HG02938 (cell line): ENCODE data around the gene ARHGEF7.
A peak's percentile ranks its signal among the peaks of the same experiment; 100 is the strongest.
"Not testable (repeated sequence)": the region's sequence is repeated elsewhere in the genome, so short reads cannot be mapped to it uniquely, and the experiment has no call there.

Source experiments
- ATAC-seq: cut with Tn5 transposase; IDR thresholded peaks from one replicate; pipeline ENCODE4 v1.9.1; 2021; ENCODE audit warnings: mild to moderate bottlenecking, moderate library complexity; ENCODE audit not compliant: unreplicated experiment

ARHGEF7 gene

DNA sequence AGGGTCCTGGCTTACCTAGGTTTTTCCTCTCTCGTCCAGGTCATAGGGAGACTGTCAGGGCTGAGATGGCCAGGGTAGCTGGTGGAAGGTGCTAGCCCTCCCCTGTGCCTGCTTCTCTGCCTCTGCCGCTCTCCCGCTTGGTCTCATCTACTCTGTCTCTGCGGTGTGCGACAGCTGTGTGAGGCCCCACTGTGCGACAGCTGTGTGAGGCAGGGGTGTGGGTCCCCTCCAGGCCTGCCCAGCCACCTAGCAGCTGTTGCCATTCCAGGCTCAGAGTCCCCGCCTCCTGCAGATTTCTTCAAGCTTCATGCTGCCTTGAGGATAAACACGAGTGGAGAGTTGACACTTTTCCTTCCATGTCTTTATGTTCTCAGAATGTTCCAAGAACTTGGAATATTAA, 53.0 kb downstream of the ARHGEF7 start:
- no peak for ATAC-seq

DNA sequence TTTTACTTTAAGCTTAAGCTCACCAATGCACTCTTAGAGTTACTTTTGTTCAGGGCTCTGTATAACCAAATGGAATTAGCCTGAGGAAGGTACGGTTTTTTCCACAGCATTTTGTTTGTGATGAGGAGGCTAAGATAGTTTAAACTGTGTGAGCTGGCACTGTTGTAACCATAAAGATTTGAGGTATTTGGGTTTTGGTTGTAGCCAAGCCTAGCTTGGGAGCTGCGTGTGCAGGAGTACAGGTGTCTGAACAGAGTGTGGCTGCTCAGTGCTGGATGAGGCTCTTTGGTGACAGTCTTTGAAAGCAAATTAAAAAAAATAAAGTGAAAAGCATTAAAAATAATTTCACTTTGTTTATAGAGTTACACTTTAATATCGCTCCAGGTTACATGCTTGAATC, 56.0 kb downstream of the ARHGEF7 start:
- no peak for ATAC-seq

GRCh38 chr13:111171629-111172028, 56.5 kb downstream of the ARHGEF7 start:
- ATAC-seq = no peak

DNA sequence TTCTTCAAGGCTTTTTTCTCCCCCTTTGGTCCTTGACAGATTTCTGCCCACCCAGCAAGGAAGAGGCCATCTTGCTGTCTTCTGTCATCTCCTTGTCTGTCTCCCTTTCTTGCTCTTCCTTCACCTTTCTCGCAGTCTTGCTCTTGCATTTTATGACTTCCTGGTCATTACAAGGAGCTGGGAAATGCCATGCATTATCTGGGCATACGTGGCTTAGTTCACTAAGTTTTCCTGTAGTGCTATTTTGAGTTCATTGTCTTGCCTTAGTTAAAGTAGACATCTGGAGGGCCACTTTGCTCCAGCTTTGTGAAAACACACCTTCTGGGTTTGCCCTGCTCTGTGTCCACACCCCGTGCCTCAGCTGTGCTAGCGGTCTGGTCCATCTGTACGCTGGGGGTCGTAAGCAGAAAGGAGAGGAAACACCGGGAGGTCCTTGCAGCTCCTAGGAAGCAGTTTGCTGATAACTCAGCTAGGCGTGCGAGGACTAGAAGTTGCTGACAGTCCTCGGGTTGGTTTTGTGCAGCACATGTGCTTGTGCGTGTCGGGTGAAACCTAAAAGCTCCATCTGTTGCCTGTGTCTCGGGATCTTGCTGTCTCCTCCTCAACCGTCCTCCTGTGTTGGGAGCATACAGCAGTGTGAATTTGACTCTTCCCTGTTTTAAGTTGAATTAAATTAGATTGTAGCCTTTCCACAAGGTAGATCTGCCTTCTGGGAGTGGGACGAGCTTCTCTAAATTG, 59.4 kb downstream of the ARHGEF7 start:
- no peak for ATAC-seq

GRCh38 chr13:111175372-111175771, 60.3 kb downstream of the ARHGEF7 start:
- ATAC-seq = no peak

GRCh38 chr13:111175935-111176334, 60.8 kb downstream of the ARHGEF7 start:
- ATAC-seq = no peak

GRCh38 chr13:111176421-111176820, 61.3 kb downstream of the ARHGEF7 start:
- ATAC-seq = no peak

DNA sequence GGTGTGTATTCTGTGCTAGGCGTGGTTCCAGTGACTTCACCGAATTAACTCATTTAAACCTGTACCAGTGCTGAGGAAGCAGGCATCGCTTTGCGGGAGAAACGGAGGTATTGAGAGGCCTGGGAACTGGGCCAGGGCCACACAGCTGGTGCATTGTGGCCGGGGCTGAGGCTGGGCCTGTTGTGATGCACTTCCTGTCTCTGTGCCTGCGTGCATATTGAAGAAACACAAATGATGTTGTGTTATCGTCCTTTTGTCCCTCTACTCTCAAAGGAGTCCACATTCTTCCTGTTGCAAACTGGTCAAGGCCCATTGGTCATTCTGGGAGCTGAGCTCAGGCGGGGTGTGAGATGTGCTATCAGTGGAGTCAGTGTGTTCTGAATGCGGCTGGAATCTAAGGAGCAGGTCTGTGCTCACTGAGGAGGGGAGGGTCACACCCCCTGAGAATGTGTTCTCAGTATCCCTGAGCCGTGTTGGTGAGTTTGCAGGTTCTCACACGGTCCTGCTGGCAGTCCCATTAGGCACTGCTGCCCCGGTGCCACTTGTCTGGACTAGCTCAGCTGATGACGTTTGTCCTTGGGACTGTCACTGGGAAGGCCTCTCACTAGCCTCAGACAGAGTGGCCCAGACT, 62.1 kb downstream of the ARHGEF7 start:
- ATAC-seq = peak; percentile 69

DNA sequence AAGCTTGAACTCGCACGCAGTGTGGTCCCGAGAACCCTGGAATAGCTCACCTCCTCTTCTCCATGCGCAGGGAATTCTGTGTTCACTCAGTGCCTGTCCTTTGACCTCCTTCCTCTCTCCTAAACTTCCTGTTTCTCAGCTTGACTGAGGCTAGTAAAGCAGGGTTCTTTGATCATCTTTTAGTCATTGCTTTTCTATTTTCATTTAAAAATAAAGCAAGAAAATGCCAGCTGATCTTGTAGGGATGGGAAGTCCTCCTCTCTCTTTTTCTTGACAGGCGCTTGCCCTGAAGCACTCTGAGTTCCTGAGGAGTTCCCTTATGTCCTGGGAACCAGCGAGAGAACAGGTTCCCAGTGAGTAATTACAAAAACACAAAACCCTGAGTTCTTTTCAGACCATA, 62.8 kb downstream of the ARHGEF7 start:
- no peak for ATAC-seq

DNA sequence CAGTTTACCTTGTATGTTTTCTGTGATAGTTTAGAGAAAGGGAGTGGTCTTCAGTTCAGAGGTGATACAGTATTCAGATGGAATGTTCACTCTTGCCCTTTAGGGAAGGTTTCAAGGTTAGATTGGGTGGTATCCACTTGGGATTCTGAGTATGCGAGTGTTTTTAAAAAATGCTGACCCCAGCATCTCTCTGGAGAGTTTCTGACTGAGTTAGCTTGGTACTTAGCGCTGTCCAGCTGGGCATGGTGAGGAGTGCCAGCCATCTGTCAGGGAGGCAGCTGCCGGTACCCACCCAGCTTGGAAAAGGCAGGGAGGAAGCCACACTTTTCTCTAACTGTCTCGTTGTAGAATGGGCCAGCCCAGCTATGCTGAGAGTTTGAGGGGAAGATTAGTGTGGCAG, 63.3 kb downstream of the ARHGEF7 start:
- ATAC-seq = no peak

GRCh38 chr13:111179908-111180760, 65.0 kb downstream of the ARHGEF7 start:
- ATAC-seq = no peak

DNA sequence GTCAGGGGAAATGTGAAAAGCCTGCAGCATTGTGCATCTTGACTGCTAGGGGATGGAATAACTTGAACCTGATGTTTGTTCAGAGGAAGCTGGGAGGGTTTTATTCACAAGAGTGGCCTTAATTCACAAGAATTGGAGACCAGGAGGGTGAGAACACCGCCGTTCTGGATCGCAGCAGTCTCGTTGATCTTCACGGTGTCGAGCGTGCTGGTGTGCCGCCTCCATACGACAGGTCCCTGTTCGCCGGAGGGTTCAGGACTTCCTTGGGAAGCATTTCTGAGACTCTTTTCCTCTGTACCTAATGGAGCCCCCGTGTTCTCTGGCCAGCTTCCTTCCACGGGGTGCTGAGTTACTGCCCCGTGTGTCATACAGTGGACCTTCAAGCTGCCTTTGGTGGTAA, 66.9 kb downstream of the ARHGEF7 start:
- no peak for ATAC-seq

DNA sequence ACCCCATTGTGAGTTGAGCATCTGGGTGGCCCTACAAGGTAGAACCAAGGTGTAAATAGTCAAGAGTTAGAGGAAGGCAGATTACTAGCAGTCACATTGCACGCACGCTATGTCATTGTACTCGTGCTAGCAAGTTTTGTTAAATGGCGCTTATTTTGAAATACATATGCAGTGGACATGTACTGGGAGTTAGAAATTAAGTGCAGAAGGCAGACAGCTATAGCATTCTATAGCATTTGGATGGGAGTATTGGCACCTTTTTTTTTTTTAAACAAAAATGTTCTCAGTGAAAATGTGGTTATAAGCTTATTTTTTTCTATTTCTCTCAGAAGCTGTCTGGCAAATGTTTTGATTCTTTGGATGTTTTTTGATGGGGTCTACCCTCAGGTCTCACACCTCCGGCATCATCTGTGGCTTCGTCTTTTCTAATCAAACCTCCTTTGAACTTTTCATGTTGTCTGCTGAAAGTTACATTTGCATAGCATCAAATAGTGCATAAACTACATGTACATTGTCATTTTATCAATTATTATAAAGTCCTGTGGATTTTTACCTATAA, 68.1 kb downstream of the ARHGEF7 start:
- no peak for ATAC-seq

DNA sequence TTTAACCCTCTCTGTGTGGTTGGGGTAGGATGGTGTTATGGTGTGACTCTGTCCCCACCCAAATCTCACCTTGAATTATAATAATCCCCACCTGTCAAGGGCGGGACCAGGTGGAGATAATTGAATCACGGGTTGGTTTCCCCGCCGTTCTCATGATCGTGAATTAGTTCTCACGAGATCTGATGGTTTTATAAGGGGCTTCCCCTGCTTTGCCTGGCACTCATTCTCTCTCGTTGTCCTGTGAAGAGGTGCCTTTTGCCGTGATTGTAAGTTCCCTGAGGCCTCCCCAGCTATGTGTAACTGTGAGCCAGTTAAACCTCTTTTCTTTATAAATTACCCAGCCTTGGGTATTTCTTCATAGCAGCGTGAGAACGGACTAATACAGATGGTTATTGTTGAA, 68.8 kb downstream of the ARHGEF7 start:
- no peak for ATAC-seq

GRCh38 chr13:111184458-111185401, 69.6 kb downstream of the ARHGEF7 start:
- ATAC-seq = peak; percentile 82

DNA sequence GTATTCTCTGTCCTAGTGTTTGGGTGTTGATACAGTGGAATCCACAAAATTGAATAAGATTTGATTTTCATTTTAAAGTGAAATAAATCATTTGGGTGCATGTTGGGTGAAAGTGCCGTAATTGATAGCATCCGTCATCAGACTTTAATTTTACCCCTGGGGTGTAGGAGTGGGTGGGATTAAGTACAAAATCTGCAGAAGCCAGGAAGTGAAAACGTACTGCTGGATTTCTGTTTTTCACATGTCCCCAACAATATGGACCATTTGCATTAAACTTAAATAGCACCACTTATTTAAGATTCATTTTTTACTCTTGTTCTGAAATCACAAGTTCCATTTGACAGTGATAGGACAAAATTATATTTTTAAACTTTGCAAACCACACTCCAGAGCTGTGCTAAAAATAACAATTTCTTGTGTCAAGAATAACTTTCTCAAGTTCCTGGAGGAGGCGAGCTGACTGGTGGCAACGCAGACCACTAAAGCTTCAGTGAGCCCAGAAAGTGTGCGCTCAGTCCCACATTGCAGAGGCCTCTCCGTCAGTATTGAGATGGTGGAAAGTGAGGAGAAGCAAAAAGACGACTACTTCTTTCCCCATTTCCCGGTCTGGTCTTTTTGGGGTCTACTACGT, 71.3 kb downstream of the ARHGEF7 start:
- no peak for ATAC-seq

GRCh38 chr13:111187960-111188541, 72.9 kb downstream of the ARHGEF7 start:
- no peak for ATAC-seq

DNA sequence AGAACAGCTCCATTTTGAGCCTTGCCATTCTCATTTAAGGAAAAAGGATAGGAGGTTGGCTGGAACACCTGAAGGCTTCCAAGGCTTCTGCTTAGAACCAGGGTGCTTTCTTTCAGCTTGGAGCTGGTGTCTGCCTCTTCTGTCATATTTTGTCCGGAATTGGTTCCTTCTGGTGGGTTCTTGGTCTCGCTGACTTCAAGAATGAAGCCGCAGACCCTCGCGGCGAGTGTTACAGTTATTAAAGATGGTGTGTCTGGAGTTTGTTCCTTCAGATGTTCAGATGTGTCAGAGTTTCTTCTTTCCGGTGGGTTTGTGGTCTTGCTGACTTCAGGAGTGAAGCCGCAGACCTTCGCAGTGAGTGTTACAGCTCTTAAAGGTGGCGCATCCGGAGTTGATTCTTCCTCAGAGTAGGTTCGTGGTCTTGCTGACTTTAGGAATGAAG, 74.0 kb downstream of the ARHGEF7 start:
- not testable (repeated sequence) for ATAC-seq

- not testable (repeated sequence) for ATAC-seq
Measured at GRCh38 chr13:111189516-111189915, 74.4 kb downstream of the ARHGEF7 start.
